Hepatocyte (in vitro differentiated cells): Measurements from ENCODE around the gene ANKS4B. TPM values are rescaled to one million over a fixed set of nuclear protein-coding genes. Genes with fewer than 3 reads are reported as not detected.
A peak's percentile ranks its signal among the peaks of the same experiment; 100 is the strongest.

Experiments
- DNase-seq: peaks from one replicate; pipeline ENCODE4 v3.0.0-alpha.2; 2016; ENCODE audit warnings: low spot score
- H2AFZ ChIP-seq: fragments of 200-600 bp; sonication (generic); 2 replicates; pipeline ENCODE4 v1.6.0; 2016; ENCODE audit warnings: antibody characterized with exemption, mild to moderate bottlenecking
- H3K27ac ChIP-seq: fragments of 200-600 bp; sonication (generic); 2 replicates; pipeline ENCODE4 v1.5.1; 2016; ENCODE audit warnings: mild to moderate bottlenecking
- H3K27me3 ChIP-seq: fragments of 200-600 bp; sonication (generic); 2 replicates; pipeline ENCODE4 v1.6.1; 2016
- H3K36me3 ChIP-seq: fragments of 200-600 bp; sonication (generic); replicated peaks from 2 replicates; pipeline ENCODE4 v1.5.1; 2016; ENCODE audit warnings: low read depth; ENCODE audit not compliant: insufficient read depth
- H3K4me1 ChIP-seq: fragments of 200-600 bp; sonication (generic); 2 replicates; pipeline ENCODE4 v1.5.1; 2016; ENCODE audit warnings: mild to moderate bottlenecking, moderate library complexity; ENCODE audit not compliant: insufficient read depth
- H3K4me2 ChIP-seq: fragments of 200-600 bp; sonication (generic); 2 replicates; pipeline ENCODE4 v1.6.0; 2016
- H3K4me3 ChIP-seq: fragments of 200-600 bp; sonication (generic); 2 replicates; pipeline ENCODE4 v1.5.1; 2016; ENCODE audit warnings: mild to moderate bottlenecking
- H3K79me2 ChIP-seq: fragments of 200-600 bp; sonication (generic); 2 replicates; pipeline ENCODE4 v1.6.0; 2017; ENCODE audit warnings: mild to moderate bottlenecking
- H3K9me2 ChIP-seq: fragments of 200-600 bp; sonication (generic); replicated peaks from 2 replicates; pipeline ENCODE4 v1.6.0; 2017; ENCODE audit warnings: mild to moderate bottlenecking; ENCODE audit not compliant: insufficient read depth
- H3K9me3 ChIP-seq: fragments of 200-600 bp; sonication (generic); 2 replicates; pipeline ENCODE4 v1.5.1; 2016; ENCODE audit warnings: low read depth, mild to moderate bottlenecking
- H4K20me1 ChIP-seq: fragments of 200-600 bp; sonication (generic); 2 replicates; pipeline ENCODE4 v1.6.0; 2016; ENCODE audit warnings: mild to moderate bottlenecking; ENCODE audit not compliant: insufficient read depth, poor library complexity, severe bottlenecking
- CTCF ChIP-seq: fragments of 200-600 bp; sonication (generic); IDR thresholded peaks from 2 replicates; pipeline ENCODE4 v1.5.1; 2016; ENCODE audit warnings: antibody characterized with exemption, mild to moderate bottlenecking; ENCODE audit not compliant: poor library complexity
- EZH2 ChIP-seq: fragments of 200-600 bp; sonication (generic); IDR thresholded peaks from 2 replicates; pipeline ENCODE4 v1.6.1; 2016; ENCODE audit warnings: antibody characterized with exemption, mild to moderate bottlenecking, borderline replicate concordance
- EZH2phosphoT487 ChIP-seq: fragments of 200-600 bp; sonication (generic); IDR thresholded peaks from one replicate; pipeline ENCODE4 v1.6.1; 2018; ENCODE audit warnings: antibody characterized with exemption, mild to moderate bottlenecking, low read depth, moderate library complexity; ENCODE audit not compliant: unreplicated experiment, severe bottlenecking
- WGBS: methylation state at CpG from one replicate; pipeline ENCODE4 v1.1.6; 2016; ENCODE audit warnings: low lambda C conversion rate; ENCODE audit errors: missing lambda C conversion rate; 5-methylcytosine and 5-hydroxymethylcytosine counted together
- polyA plus RNA-seq: library from polyadenylated mRNA; unstranded; fragments of >200 nt; fragmentation: Nextera tagmentation; extraction: Ambion mirVana; gene quantifications from 2 replicates; pipeline ENCODE4 v1.2.1, GENCODE V29; 2016
- total RNA-seq: library from RNA; depleted of rRNA; stranded (reverse); fragments of >200 nt; gene quantifications from 2 replicates; pipeline ENCODE4 v1.2.3, GENCODE V29; 2014

ANKS4B gene
- total and polyA plus RNA-seq, 2 experiments from 2014 or later: 7.9 to 20.9 TPM

GRCh38 chr16:21276090-21276489, 42.6 kb downstream of the ANKS4B start:
- no peak overlapping the region for H3K27ac ChIP-seq
- no peaks in the 10 kb centered on the region for H3K4me1 ChIP-seq
- no peak overlapping the region for H3K4me2 ChIP-seq
- H3K9me3 ChIP-seq: no peaks in the 10 kb centered on the region
- no peak for DNase-seq
- no peaks in the 10 kb centered on the region for H4K20me1 ChIP-seq
- 90% methylated on average over 9 of the region's 9 CpGs for WGBS
- H3K36me3 ChIP-seq: no peaks in the 10 kb centered on the region
- no peaks in the 10 kb centered on the region for H3K79me2 ChIP-seq
- H3K9me2 ChIP-seq: no peaks in the 10 kb centered on the region
- no peak overlapping the region for H3K4me3 ChIP-seq
- TF ChIP-seq EZH2 (no peak), CTCF (no peak), EZH2phosphoT487 (no peak)
- H3K27me3 ChIP-seq: peaks cover 14% of the 10 kb centered on the region
- no peak overlapping the region for H2AFZ ChIP-seq

GRCh38 chr16:21277045-21277926, 43.8 kb downstream of the ANKS4B start:
- no peaks in the 10 kb centered on the region for H3K36me3 ChIP-seq
- H3K9me2 ChIP-seq: no peaks in the 10 kb centered on the region
- DNase-seq: no peak
- H3K27me3 ChIP-seq: peaks cover 14% of the 10 kb centered on the region
- no peaks in the 10 kb centered on the region for H3K4me1 ChIP-seq
- no peaks in the 10 kb centered on the region for H3K9me3 ChIP-seq
- TF ChIP-seq EZH2 (no peak), CTCF (no peak), EZH2phosphoT487 (no peak)
- peak overlapping the region; percentile 94 for H3K4me3 ChIP-seq
- no peaks in the 10 kb centered on the region for H4K20me1 ChIP-seq
- H3K4me2 ChIP-seq: peak overlapping the region; percentile 99
- H3K27ac ChIP-seq: no peak overlapping the region
- H3K79me2 ChIP-seq: no peaks in the 10 kb centered on the region
- 80% methylated on average over 17 of the region's 17 CpGs for WGBS
- H2AFZ ChIP-seq: peak overlapping the region; percentile 92

GRCh38 chr16:21277927-21278706, 44.6 kb downstream of the ANKS4B start, which contains the start of gene CRYM:
Gene CRYM, minus strand, starts transcription at chr16:21278290. Its CDS starts 39 bp downstream, at chr16:21278251.
- Histone ChIP-seq H3K79me2 (no peaks in the 10 kb centered on the region), H3K4me1 (no peaks in the 10 kb centered on the region), H3K27ac (no peak within 1 kb of the TSS), H3K4me2 (peak within 1 kb of the TSS; percentile 99), H4K20me1 (no peaks in the 10 kb centered on the region), H3K9me3 (no peaks in the 10 kb centered on the region), H3K27me3 (peaks cover 14% of the 10 kb centered on the region), H3K36me3 (no peaks in the 10 kb centered on the region), H2AFZ (peak within 1 kb of the TSS; percentile 92), H3K9me2 (no peaks in the 10 kb centered on the region), H3K4me3 (peak within 1 kb of the TSS; percentile 94)
- TF ChIP-seq EZH2 (no peak), CTCF (peak; percentile 76)
- 4% methylated on average over 27 of the region's 46 CpGs for WGBS
- DNase-seq: peak; percentile 85
